GM18499 (cell line): ENCODE results near the gene HS3ST6.
"Not testable (repeated sequence)": the region's sequence is repeated elsewhere in the genome, so short reads cannot be mapped to it uniquely, and the experiment has no call there.

Source experiments
- ATAC-seq: cut with Tn5 transposase; IDR thresholded peaks from one replicate; pipeline ENCODE4 v1.9.1; 2021; ENCODE audit warnings: moderate number of reproducible peaks; ENCODE audit not compliant: insufficient read depth, unreplicated experiment

HS3ST6 gene

GRCh38 chr16:1947369-1947670, 29.1 kb upstream of the HS3ST6 start:
- ATAC-seq, result no peak

DNA sequence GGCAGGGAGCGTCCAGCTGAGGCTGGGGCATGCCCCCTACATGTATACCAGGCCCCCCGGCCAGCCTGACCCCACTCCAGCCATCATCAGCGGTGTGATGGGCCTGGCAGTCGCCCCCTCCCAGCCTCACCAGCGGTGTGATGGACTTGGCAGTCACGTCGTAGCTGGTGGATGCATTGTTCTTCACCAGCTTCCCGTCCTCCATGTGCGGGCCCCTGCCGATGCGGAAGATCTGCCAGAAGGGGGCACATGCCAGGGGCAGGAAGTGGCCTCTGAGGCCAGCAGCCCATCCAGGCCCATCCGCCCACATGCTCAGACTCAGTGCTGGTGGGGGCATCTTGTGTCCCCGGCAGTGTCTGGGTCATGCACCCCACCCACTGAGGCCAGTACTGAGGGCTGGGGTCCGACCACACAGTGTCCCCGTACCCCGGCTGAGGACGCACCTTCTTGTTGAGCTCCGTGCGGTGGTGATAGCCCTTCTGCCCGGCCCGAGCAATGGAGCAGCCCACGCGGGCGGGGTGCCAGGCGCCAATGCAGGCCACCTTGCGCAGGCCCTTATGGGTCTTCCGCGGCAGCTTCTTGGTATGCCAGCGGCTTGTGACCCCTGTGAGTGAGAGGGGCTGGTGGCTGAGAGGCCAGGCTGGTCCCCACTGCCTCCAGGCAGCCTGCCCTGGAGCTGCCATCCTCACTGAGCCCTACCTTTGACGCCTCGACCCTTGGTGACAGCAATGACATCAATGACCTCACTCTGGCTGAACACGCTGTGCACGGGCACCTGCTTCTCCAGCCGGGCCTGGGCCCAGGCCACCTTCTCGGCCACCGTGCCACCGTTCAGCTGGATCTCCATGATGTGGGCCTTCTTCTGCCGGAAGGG, 28.5 kb upstream of the HS3ST6 start:
- ATAC-seq, result no peak

GRCh38 chr16:1945559-1946391, 27.6 kb upstream of the HS3ST6 start:
- ATAC-seq, result no peak

DNA sequence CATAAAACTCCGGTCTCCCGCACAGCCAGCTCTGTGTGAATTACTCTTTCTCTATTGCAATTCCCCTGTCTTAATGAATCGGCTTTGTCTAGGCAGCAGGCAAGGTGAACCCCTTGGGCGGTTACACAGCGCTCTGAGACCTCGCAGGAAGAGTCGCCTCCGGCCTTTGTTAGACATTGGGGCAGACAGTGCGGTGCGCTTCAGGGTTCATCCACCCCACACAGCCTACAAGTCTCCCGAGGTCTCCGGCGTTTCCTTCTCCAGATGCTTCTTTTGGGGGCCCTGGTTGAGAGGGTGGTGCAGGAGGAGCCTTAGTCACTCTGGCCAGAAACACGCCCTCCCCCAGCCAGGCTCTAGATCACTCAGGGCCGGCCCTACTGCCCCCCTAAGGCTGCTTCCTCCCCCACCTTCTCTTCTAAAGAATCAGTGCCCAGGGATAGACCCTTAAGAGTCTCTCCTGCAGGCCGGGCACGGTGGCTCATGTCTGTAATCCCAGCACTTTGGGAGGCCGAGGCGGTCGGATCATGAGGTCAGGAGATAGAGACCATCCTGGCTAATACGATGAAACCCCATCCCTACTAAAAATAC, 26.5 kb upstream of the HS3ST6 start:
- no peak for ATAC-seq

DNA sequence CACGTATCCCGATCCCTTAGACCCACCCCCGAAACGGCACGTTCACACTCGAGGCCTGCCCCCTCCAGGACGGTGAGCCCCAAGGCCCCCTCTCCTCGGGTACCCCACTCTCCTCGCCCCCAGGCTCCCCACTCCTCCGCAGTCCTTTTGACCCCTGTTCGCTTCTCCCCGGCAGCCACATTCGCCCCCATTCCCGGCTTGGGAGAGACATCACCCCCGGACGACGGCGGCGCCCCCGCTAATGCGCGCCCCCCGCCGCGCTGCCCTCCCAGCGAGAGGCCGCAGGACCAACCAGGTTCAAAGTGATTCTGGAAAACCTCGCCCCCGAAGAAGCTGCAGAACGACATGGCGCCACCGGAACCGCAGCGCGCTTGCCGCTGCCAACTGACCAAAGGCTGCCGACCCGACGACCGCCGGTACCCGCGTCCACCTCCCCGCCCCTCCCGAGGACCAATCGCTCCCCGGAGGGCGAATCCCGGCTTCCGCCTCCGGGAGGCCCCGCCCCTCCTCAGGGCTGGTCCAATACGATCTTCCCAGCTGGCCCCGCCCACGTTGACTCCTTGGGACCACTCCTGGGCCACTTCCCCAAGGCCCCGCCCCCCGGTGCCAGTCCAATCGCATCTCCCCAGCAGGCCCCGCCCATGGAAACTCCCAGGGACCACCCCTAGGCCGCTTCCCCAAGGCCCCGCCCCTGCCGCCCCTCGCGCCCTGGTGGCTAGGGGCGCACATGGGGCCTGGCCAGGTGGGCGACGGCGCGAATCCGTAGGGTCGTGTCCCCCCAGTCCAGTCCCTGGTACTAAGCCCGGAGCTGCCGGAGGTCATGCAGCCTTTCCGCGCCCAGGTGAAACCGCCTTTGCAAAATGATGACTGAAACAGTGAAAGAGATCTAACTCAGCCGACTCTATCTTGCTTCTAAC, 24.9 kb upstream of the HS3ST6 start, which contains the start of gene MSRB1:
Gene MSRB1, minus strand, starts transcription at position 390 of the 917 bp plus-strand sequence. Its CDS starts 43 bp downstream, at position 347.
- no peak for ATAC-seq

- ATAC-seq, result no peak
These were observed 24.0 kb upstream of the HS3ST6 start for GRCh38 chr16:1942047-1942809.

GRCh38 chr16:1941162-1942046, 23.2 kb upstream of the HS3ST6 start:
- no peak for ATAC-seq

- no peak for ATAC-seq
These were observed 22.3 kb upstream of the HS3ST6 start for GRCh38 chr16:1940273-1941161.

GRCh38 chr16:1939833-1940232, 21.6 kb upstream of the HS3ST6 start:
- not testable (repeated sequence) for ATAC-seq

DNA sequence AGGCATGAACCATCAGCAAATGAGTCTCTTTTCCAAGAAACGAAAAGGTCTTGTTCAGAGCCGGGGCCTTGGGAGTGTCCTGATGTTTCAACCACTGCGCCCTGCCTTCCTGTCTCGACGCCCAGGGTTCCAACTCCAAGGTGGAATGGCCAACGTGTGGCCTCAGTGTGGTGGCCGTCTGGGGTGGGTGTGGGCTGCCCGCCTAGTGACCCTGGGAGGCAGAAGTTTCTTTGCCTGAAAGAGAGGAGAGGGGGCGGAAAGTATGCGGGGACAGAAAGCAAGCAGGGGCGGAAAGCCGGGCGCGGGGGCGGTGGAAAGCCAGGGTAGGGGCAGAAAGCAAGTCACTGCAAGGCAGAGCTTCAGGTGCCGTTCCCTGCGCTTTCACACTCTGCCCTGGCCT, 20.7 kb upstream of the HS3ST6 start:
- no peak for ATAC-seq

- no peak for ATAC-seq
These were observed 20.1 kb upstream of the HS3ST6 start for GRCh38 chr16:1938316-1938715.

DNA sequence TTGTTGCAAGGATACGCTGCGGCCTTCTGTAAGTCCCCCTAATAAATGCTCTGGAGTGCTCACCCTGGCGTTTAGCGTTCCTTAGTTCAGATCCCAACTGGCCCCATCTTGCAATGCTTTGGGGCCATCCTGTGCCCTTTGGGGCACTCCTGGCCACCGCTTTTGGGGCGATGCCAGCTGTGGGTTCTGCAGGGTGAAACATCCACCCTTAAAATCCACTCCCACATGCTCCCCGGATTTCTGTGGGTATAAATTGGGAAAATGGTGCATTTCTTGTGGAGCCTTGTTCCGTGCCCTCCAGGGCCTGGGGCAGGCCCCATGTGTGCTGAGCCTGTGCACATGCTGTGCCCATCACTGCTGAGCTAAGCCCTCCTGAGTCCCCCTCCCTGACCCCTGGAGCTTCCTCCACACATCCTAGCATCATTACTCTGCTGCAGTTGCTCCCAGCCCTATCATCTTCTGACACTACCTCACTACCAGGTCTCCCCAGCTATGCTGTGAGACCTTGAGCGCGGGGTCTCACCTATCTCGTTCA, 18.8 kb upstream of the HS3ST6 start:
- ATAC-seq, result no peak

GRCh38 chr16:1933097-1933661, 15.0 kb upstream of the HS3ST6 start:
- ATAC-seq, result no peak

DNA sequence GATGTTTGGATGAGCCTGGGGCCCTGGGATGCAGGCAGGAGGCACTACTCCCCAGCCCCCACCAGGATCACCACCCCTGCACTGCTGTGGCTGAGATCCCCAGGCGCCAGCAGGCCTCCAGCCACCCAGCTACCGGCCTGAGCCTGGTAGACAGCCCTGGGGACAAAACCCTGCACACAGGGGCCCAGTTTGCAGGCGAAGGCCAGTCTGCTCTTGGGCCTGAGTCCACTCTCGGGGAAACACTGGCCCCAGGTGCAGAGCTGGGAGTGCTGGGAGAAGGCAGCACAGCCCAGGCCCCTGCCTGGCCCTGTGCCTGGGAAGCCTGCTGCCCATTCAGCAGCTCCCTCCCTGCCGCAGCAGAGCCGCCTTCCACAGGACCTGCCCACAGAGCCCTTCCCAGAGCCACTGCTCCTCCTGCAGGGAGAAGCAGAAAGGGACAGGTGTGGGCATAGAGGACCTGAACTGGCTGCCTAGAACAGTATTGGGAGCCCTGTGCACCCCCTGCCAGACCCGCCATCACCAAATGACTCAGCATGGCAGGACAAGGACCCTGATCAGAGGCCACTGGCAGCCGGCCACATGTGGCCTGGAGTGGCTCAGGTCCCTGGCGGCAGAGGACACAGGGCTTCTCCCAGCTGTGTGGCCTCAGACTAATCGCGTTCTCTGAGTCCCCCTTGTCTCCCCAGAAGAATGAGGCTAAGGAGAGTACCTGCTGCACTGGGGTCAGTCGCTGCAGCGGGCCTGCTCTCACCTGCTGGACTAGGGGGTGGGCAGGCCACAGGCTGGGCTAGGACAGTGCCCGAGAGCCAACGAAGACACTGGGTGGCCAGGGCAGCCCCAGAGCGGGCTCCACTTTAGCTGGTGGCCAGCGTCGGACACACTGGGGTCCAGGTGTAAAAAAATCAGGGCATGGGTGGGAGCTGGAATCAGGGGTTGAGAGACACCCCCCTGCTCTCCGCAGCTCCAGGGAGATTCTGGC, 14.1 kb upstream of the HS3ST6 start:
- ATAC-seq, result no peak

- ATAC-seq, result no peak
These were observed 12.1 kb upstream of the HS3ST6 start for GRCh38 chr16:1930338-1930720.
